Heart left ventricle (tissue), 16 donors: ENCODE measurements around the gene SERPINE3. TPM values are rescaled to one million over a fixed set of nuclear protein-coding genes. Genes with fewer than 3 reads are reported as not detected.

ENCODE experiments used
- ATAC-seq, 4 donors: fragments of 200-7000 bp; cut with Tn5 transposase; one replicate each; pipeline ENCODE4 v1.9.1; 2020 to 2022; ENCODE audit warnings: moderate library complexity in 4 of 4, mild to moderate bottlenecking in 3 of 4, moderate number of reproducible peaks in 1 of 4
- DNase-seq, 5 donors: peaks; one replicate each; pipeline ENCODE4 v3.0.0-alpha.2; 2020
- H3K27ac ChIP-seq, 12 donors: fragments of 200-600 bp; sonication (generic) in 4 of 12; one replicate each; pipeline versions ENCODE4 v1.5.0 to v1.8.0; 2016 to 2022; ENCODE audit warnings: mild to moderate bottlenecking in 2 of 12
- H3K27me3 ChIP-seq, 9 donors: fragments of 200-600 bp; sonication (generic) in 2 of 9; one replicate each; pipeline versions ENCODE4 v1.5.1 to v1.8.0; 2016 to 2022; ENCODE audit warnings: mild to moderate bottlenecking in 3 of 9
- H3K36me3 ChIP-seq, 9 donors: fragments of 200-600 bp; sonication (generic) in 2 of 9; one replicate each; pipeline versions ENCODE4 v1.5.0 to v1.8.0; 2018 to 2022; ENCODE audit warnings: mild to moderate bottlenecking in 2 of 9
- H3K4me1 ChIP-seq, 12 donors: fragments of 200-600 bp; sonication (generic) in 4 of 12; one replicate each; pipeline versions ENCODE4 v1.5.0 to v1.8.0; 2016 to 2022; ENCODE audit warnings: mild to moderate bottlenecking in 3 of 12
- H3K4me3 ChIP-seq, 12 donors: fragments of 200-600 bp; sonication (generic) in 4 of 12; one replicate each; pipeline versions ENCODE4 v1.5.0 to v1.8.0; 2017 to 2022; ENCODE audit warnings: mild to moderate bottlenecking in 9 of 12, moderate library complexity in 4 of 12
- H3K9me3 ChIP-seq, 12 donors: fragments of 200-600 bp; sonication (generic) in 4 of 12; one replicate each; pipeline versions ENCODE4 v1.5.0 to v1.8.0; 2016 to 2022; ENCODE audit warnings: mild to moderate bottlenecking in 1 of 12
- POLR2A ChIP-seq, 2 donors: fragments of 450-650 bp; IDR thresholded peaks; one replicate each; pipeline ENCODE4 v1.6.1; 2017; ENCODE audit warnings: antibody characterized with exemption in 2 of 2, mild to moderate bottlenecking in 2 of 2, moderate library complexity in 2 of 2
- WGBS, 4 donors: extraction: QIAGEN DNeasy Blood & Tissue Kit in 2 of 4; methylation state at CpG; one replicate each; pipeline versions ENCODE4 v1.1.5 to v1.1.7; 2013 to 2018; 5-methylcytosine and 5-hydroxymethylcytosine counted together
- intact Hi-C, 10 donors: fragments of 100-400 bp; cut with DNase I; formaldehyde crosslinking; loops; one replicate each; pipeline versions ENCODE4 v1.11.1 to v1.14.2; 2022
- polyA plus RNA-seq, 2 donors: library from polyadenylated mRNA; stranded (reverse); fragments of 200-250 nt; gene quantifications; one replicate each; pipeline ENCODE4 v1.2.3, GENCODE V29; 2013
- total RNA-seq, 9 donors: library from RNA; depleted of rRNA in 2 of 9; stranded (reverse); fragments of >200 nt in 2 of 9; fragmentation: NEBNext Ultra II Directional in 3 of 9; extraction: Animal tissue kit (Norgen Biotek cat#: 25700) in 3 of 9; gene quantifications; one replicate each; pipeline versions ENCODE4 v1.1.0 to v1.2.4, GENCODE V29; 2016 to 2023
- TF ChIP-seq, protein P1 (sequence below), 12 donors: fragments of 200-600 bp; sonication (generic) in 4 of 12; IDR thresholded peaks; one replicate each; pipeline versions ENCODE4 v1.5.0 to v1.8.0; 2018 to 2022; ENCODE audit warnings: antibody characterized with exemption in 12 of 12, mild to moderate bottlenecking in 5 of 12
- donor health status: ischemic (EF 13 %, LVEDD 7.1; RV severe dilation, severe dysfunction).
- donor health status: healthy with polysubstance abuse.
- donor health status: DM: no; HTN: yes; CAD: no.
- donor health status: DM: no; HTN: no; CAD: no.
- donor health status: ischemic (EF 25% LVEDD 6.9; RV normal size, moderate dysfunction).
- donor health status: ischemic (EF 25% LVEDD 5.7; RV mildly dilated, moderate dysfunction).
- donor health status: healthy.
- donor health status: DM: yes; HTN: yes; CAD: no.
- donor health status: ischemic (EF 35%, LVEDD 5.7; RV mildly dilated, moderate dysfunction).
- donor health status: nonischemic (EF 11% LVEDD 7.7; RV severe dilation, severe dysfunction).
- donor health status: DM: yes; HTN: yes; CAD: no.
- donor health status: PGD.
- donor health status: ischemic (EF 29% LVEDD 5.4; RV normal size, mild dysfunction).
- donor health status: nonischemic (EF 23%, LVEDD 6.1; RV moderate dilation, normal function).

SERPINE3 gene
- total and polyA plus RNA-seq, 11 donors = 0.14 TPM; not detected in 10

DNA sequence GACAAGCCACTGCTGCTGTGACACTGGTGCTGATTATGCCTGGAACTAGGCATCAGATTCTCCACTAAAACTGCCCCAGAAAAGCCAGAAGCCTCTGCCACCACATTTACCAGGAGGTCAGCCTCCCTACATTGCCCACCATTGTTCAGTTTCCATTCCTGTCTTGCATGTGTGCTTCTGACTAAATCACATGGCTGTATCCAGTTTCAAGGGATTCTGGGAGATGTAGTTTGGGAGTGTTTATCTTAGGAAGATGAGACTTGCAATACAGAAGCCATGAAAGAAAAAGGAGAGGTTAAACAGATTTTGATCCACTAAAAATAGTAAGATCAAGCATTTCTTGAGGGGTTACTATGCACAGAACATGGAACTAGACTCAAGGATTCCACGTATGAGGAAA, 40.7 kb upstream of the SERPINE3 start:
- WGBS, 4 donors = 87 to 94% (median 91%) methylated on average over 1 of the region's 1 CpG
- Histone ChIP-seq H3K4me3 (no peak overlapping the region), H3K27ac (no peak overlapping the region), H3K27me3 (no peaks in the 10 kb centered on the region), H3K9me3 (no peaks in the 10 kb centered on the region), H3K36me3 (no peaks in the 10 kb centered on the region), H3K4me1 (no peaks in the 10 kb centered on the region)
- no peak for DNase-seq
- TF ChIP-seq, protein P1, sequence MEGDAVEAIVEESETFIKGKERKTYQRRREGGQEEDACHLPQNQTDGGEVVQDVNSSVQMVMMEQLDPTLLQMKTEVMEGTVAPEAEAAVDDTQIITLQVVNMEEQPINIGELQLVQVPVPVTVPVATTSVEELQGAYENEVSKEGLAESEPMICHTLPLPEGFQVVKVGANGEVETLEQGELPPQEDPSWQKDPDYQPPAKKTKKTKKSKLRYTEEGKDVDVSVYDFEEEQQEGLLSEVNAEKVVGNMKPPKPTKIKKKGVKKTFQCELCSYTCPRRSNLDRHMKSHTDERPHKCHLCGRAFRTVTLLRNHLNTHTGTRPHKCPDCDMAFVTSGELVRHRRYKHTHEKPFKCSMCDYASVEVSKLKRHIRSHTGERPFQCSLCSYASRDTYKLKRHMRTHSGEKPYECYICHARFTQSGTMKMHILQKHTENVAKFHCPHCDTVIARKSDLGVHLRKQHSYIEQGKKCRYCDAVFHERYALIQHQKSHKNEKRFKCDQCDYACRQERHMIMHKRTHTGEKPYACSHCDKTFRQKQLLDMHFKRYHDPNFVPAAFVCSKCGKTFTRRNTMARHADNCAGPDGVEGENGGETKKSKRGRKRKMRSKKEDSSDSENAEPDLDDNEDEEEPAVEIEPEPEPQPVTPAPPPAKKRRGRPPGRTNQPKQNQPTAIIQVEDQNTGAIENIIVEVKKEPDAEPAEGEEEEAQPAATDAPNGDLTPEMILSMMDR (IDR thresholded peaks at IDR 0.05) = no peak
- no peak for TF ChIP-seq POLR2A (IDR thresholded peaks at IDR 0.05)
- intact Hi-C loops = no loop called here
- no peak for ATAC-seq

DNA sequence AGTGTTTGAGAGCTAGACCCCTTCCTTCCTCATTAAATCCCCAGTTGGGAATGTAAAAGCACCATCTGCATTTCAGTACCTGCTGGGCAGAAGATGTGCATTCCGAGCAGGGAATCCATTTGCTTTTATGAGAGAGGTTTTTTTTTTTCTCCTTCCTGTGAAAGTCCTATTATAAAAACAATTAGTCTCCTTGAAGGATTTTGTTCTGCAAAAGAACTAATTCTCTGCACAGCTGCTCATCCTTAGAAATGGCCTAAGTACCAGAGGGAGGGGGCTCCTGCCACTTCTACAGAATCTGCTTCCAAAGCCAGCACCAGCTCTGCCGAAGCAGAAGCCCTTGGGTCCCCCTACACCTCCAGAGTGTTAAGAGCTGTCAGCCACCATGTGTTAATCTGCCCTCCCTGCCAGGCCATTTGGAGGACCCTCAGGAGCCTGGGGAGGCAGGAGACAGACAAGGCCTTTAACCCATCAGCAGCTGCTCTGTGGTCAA, 36.4 kb upstream of the SERPINE3 start:
- intact Hi-C loops = no loop called here
- H3K4me1 ChIP-seq = no peaks in the 10 kb centered on the region
- no peaks in the 10 kb centered on the region for H3K27me3 ChIP-seq
- no peak overlapping the region for H3K27ac ChIP-seq
- TF ChIP-seq POLR2A (IDR thresholded peaks at IDR 0.05) = no peak
- TF ChIP-seq, protein P1 (IDR thresholded peaks at IDR 0.05) = no peak
- no peak for ATAC-seq
- H3K4me3 ChIP-seq = no peak overlapping the region
- no peak for DNase-seq
- WGBS, 4 donors = 70 to 81% (median 75%) methylated on average over 2 of the region's 2 CpGs
- no peaks in the 10 kb centered on the region for H3K9me3 ChIP-seq
- H3K36me3 ChIP-seq = no peaks in the 10 kb centered on the region

DNA sequence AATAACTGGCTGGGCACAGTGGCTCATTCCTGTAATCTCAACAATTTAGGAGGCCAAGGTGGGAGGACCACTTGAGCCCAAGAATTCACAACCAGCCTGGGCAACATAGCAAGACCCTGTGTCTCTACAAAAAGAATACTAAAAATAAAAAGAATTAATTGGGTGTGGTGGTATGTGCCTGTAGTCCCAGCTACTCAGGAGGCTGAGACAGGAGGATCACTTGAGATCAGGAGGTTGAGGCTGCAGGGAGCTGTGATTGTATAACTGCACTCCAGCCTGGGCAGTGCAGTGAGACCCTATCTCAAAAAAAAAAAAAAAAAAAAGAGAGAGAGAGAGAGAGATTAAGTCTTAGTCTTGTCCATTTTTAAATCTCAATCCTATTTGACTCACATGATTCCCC, 35.6 kb upstream of the SERPINE3 start:
- no peak for DNase-seq
- TF ChIP-seq, protein P1 (IDR thresholded peaks at IDR 0.05) = no peak
- no peak for TF ChIP-seq POLR2A (IDR thresholded peaks at IDR 0.05)
- Histone ChIP-seq H3K4me3 (no peak overlapping the region), H3K27ac (no peak overlapping the region), H3K4me1 (no peaks in the 10 kb centered on the region), H3K27me3 (no peaks in the 10 kb centered on the region), H3K36me3 (no peaks in the 10 kb centered on the region), H3K9me3 (no peaks in the 10 kb centered on the region)
- ATAC-seq = no peak
- intact Hi-C loops = no loop called here

DNA sequence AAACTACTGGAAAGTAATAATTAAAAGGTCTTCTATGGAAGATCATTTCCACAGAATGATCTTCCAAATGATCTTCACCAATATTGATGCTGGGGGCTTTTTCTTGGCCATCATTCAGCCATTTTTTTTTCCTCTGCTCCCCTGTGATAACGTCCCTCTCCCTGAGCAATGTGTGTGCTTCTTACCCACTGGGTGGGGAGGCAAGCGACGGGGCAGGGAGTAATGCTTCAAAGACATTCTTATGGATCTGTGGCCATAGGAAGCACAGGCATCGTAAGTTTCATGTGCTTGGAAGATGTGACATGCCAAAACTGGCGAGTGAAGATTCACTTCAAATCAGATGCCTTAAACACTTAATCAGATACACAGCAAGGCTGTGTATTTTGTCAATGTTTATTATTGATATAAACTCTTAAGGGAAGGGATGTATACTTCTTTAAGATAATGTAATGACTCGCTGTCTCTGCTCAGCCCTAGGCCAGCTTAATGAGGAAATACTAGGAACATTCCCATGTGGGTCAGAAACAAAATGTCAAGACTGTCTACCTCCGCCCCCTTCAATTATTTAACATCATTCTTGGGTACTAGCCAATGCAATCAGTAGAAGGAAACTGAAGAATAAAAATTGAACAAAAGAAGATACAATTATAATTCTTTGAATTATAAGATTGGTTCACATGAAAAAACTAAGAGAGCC, 34.1 kb upstream of the SERPINE3 start:
- 69 to 79% (median 76%) methylated on average over 7 of the region's 7 CpGs for WGBS, 4 donors
- H3K9me3 ChIP-seq = no peaks in the 10 kb centered on the region
- TF ChIP-seq, protein P1 (IDR thresholded peaks at IDR 0.05) = no peak
- no peak for TF ChIP-seq POLR2A (IDR thresholded peaks at IDR 0.05)
- H3K4me3 ChIP-seq = no peak overlapping the region
- no peaks in the 10 kb centered on the region for H3K4me1 ChIP-seq
- H3K27ac ChIP-seq = no peak overlapping the region
- DNase-seq = no peak
- intact Hi-C loops = loop anchor here in 1 of 10 donors (5.0 kb wide), 1 partner anchor 462 kb away; no protein-coding TSS in a partner anchor
- ATAC-seq = no peak
- H3K36me3 ChIP-seq = no peaks in the 10 kb centered on the region
- H3K27me3 ChIP-seq = no peaks in the 10 kb centered on the region
